Activated CD4-positive, alpha-beta T cell treated with anti-CD3 and anti-CD28 coated beads, Interleukin-2, amount 50 U/mL, for 48 hours (primary cell): ENCODE results near the gene MRPL53.
"Not testable (repeated sequence)": the region's sequence is repeated elsewhere in the genome, so short reads cannot be mapped to it uniquely, and the experiment has no call there.

Source experiments
- DNase-seq, 2 experiments: peaks; one replicate each; pipeline ENCODE4 v3.0.0-alpha.2; 2020

The MRPL53 gene

GRCh38 chr2:74502147-74502719 is 29.8 kb upstream of the MRPL53 start:
- no peak for DNase-seq

DNA sequence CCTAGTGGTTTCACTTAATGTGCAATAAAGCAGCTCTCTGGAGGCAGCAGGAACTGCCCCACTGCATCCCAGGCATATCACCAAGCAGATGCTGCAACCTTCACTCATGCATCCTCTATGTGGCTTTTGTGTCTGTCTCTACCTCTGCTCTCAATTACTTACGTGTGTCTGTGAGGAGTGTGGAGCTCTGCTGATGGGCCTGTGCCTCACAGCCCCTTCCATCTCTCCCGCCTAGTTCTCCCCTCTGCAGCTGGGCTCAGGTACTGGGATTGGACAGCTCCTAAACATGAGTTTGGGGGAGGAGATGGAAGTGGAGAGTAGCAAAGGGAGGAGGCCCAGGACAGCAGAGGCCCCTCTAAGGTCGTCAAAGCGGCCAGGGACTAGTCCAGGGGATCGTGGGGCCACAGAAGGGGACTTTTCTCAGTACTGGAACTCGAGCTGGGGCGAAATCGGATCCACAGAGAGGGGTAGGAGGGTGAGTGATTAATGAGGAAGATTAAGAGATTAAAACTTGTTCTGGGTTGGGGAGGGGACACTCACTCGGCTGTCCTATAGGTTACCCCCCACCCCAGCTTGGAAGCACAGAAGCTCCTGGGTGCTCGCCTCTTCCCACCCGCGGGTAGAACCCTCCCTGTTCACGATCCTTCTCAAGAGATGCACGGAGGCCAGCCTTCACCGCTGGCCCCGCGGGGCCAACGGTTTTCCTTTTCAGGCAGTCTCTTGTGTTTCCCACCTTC is 29.0 kb upstream of the MRPL53 start:
- DNase-seq: no peak

DNA sequence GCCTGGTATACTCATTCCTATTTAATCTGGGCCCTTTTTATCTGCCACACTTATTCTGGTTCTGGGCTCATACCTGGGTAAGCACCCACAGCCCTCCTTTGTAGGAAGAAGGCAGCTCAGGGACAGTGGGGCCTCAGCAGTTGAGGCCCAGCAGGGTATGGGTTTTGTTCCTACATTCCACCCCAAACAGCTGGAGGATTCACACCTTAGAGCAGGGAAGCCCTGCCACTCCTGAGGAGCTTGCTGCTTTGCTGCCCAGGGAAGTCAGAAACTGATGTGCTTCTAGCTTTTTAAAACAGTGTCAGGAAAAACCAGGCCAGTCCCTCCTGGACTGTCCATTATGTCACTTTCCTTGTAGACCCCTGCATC is 28.1 kb upstream of the MRPL53 start:
- DNase-seq: no peak

- no peak for DNase-seq
These were observed 27.6 kb upstream of the MRPL53 start for GRCh38 chr2:74499940-74500577.

- DNase-seq: peak; percentile 52 to 61
These were observed 26.9 kb upstream of the MRPL53 start, which contains the start of gene LBX2 for GRCh38 chr2:74499267-74499939. LBX2 (minus strand) TSS chr2:74499603; CDS start chr2:74499537, 66 bp downstream.

- DNase-seq: peak; percentile 43 to 51
These were observed 26.2 kb upstream of the MRPL53 start for GRCh38 chr2:74498500-74499266.

GRCh38 chr2:74497777-74498499 is 25.5 kb upstream of the MRPL53 start:
- peak; percentile 30 to 53 for DNase-seq

- no peak for DNase-seq
These were observed 24.7 kb upstream of the MRPL53 start for GRCh38 chr2:74496997-74497776.

GRCh38 chr2:74495440-74495839 is 23.0 kb upstream of the MRPL53 start:
- no peak for DNase-seq

DNA sequence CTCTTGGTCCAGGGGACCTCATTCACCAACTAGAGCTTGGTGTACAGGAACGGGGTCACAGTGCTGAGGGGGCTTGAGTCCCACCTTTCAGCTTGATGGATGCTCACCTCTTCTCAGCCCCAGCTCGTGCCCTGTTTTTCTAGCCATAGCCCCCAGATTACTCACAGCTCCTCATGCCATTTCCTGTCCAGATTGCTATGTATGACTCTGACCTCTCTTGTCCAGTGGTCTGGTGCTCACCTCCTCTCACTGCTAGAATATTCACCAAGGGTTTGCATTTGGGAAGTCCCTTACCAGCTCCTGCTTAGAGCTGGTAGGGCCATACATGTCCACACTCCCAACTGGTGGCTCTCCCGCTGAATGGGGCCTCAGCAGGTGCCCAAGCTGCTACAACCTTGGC is 21.1 kb upstream of the MRPL53 start:
- DNase-seq: no peak

DNA sequence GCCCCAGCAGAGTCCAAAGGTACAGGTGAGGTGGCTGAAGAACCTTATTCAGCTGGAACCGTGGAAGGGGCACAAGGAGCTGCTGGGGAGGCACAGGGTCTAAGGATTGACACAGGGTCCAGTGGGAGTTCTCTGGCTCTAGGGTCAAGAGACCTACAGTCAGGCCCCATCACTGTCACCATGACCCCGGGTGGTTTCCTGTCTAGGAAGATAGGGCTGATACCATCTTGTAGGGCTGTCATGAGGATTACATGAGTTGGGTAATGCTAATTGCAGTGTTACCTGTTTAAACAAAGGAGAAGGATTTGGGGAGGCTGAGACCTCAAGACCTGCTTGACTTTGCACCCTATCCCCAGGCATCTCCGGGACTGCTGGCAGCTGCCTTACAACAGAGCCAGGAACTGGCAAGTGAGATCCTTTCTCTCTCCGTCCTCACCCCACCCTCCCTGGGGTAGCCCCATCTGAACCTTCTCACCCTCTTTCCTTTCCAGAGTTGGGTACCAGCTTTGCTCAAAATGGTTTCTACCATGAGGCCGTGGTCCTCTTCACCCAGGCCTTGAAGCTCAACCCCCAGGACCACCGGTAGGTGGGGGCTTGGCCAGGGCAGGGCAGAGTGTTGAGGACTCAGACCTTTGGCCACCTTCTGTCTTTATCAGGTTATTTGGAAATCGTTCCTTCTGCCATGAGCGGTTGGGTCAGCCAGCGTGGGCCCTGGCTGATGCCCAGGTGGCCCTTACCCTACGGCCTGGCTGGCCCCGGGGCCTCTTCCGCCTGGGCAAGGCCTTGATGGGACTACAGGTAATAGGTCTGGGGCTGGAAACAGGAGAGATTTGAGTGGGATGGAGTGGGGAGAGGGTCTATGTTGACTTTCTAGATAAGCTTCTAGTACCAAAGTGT is 19.4 kb upstream of the MRPL53 start:
- DNase-seq: no peak

DNA sequence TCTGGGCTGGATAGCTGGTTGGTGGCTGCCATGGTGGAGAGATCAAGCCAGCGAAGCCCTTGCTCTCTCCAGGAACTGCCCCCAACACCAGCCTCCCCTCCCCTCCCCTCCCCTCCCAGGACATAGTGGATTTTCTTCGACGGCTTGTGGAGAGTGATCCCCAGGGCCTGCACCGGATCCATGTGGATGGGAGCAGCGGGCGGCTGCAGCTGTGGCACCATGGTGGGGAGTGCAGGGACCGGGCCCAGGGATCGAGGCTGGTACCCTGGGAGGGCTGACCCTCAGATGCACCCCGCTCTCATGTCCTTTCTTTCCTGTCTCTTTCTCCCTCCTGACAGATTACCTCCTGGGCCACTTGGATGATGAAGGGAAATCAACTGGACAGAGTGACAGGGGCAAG is 17.4 kb upstream of the MRPL53 start:
- no peak for DNase-seq

GRCh38 chr2:74488643-74489481 is 16.4 kb upstream of the MRPL53 start:
- DNase-seq: no peak

DNA sequence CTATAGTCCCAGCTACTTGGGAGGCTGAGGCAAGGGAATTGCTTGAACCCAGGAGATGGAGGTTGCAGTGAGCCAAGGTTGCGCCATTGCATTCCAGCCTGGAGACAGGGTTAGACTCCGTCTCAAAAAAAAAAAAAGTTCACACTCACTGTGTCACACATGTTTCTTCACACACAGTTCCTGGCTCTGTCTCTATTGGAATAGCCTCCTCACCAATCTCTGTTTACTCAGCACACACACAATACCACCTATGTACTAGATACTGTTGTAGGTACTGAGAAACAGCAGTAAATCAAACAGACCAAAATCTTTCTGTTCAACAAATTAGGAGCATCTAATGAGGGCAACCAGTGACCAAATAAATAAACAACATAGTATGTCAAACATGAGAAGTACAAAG is 13.7 kb upstream of the MRPL53 start:
- no peak for DNase-seq

DNA sequence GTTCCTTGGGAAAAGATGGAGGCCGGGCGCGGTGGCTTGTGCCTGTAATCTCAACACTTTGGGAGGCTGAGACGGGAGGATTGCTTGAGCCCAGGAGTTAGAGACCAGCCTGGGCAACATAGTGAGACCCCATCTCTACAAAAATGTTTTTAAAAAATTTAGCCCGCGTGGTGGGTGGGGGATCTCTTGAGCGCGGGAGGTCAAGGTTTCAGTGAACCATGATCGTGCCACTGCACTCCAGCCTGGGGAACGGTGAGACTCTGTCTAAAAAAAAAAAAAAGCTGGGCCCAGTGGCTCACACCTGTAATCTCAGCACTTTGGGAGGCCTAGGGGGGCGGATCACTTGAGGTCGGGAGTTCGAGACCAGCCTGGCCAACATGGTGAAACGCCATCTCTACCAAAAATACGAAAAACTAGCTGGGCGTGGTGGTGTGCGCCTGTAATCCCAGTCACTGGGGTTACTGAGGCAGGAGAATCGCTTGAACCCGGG is 11.2 kb upstream of the MRPL53 start:
- not testable (repeated sequence) for DNase-seq

DNA sequence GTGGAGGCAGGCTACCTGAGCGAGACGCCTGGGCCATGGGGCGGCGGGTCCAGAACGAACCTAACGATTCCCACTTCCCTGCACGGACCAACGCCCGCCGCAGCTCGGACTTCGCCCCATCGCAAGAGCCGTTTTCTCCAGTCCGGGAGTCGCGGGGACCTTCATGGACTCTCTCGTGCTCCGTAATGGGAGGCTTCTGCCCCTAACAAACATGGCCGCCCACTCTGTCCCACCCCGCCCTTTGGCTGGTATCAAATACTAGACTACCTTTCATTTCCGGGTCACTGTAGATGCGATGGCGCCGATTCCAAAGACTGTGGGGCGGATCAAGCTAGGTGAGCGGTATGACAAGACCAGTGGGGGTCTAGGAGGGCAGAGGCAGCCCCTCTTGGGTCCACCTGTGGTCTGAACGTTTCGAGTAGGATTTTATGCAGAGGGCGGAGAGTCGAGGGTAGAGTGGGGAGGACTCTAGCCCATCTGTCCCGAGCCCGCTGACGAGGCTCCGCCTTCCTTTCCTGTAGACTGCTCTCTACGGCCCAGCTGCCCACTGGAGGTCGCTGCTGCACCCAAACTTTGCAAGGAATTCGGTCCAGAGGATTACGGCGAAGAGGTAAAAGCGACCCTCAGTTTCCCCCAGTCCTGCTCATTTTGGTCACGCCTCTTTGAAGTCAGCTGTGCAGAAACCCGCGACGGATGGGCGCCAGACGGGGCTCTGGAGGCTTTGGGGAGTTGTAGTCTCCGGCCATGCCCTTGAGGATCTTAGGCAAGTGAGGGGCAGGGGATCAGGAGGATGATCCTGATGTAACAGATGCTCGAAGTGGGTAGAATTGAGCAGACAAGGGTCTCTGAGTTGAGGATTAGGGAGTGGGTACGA is 10.6 kb upstream of the MRPL53 start, which contains the start of the genes CCDC142 and TTC31:
CCDC142 (minus strand) TSS at position 198 of the 874 bp plus-strand sequence; CDS start at position 37, 161 bp downstream.
TTC31 (plus strand) TSS at position 281 of the 874 bp plus-strand sequence; CDS start at position 296, 15 bp downstream.
- peak; percentile 94 to 97 for DNase-seq

- DNase-seq: peak; percentile 52 to 67
These were observed 9.7 kb upstream of the MRPL53 start for GRCh38 chr2:74481961-74482800.
